GM12878 (cell line): ENCODE results near the gene CHRNE. TPM values are rescaled to one million over a fixed set of nuclear protein-coding genes. Genes with fewer than 3 reads are reported as not detected.

Experiments
- ATF7 ChIP-seq: fragments of 450-650 bp; IDR thresholded peaks from 2 replicates; pipeline ENCODE4 v1.6.1; 2016; ENCODE audit warnings: low read depth, mild to moderate bottlenecking
- CHD4 ChIP-seq: fragments of 200-600 bp; sonication (generic); IDR thresholded peaks from 2 replicates; pipeline ENCODE4 v1.6.1; 2016; ENCODE audit warnings: mild to moderate bottlenecking
- EGR1 ChIP-seq, 2 experiments: IDR thresholded peaks; 1 replicate in 1 of 2; 2 replicates in 1 of 2; pipeline ENCODE4 v1.6.1; 2011 to 2012; ENCODE audit warnings: low read depth in 2 of 2, low read length in 2 of 2, borderline replicate concordance in 1 of 2, mild to moderate bottlenecking in 1 of 2, moderate library complexity in 1 of 2
- FOXM1 ChIP-seq: IDR thresholded peaks from 2 replicates; pipeline ENCODE4 v1.6.1; 2012; ENCODE audit warnings: low read depth, mild to moderate bottlenecking, inconsistent platforms, low read length, moderate library complexity
- JUND ChIP-seq: IDR thresholded peaks from 2 replicates; pipeline ENCODE4 v1.6.1; 2012; ENCODE audit warnings: low read depth, mild to moderate bottlenecking, low read length, improper control_type of control experiment, moderate library complexity
- MEF2A ChIP-seq: IDR thresholded peaks from 2 replicates; pipeline ENCODE4 v1.6.1; 2011; ENCODE audit warnings: low read depth, mild to moderate bottlenecking, low read length, moderate library complexity; ENCODE audit not compliant: insufficient read depth
- NFIC ChIP-seq: IDR thresholded peaks from 2 replicates; pipeline ENCODE4 v1.6.1; 2012; ENCODE audit warnings: low read depth, mild to moderate bottlenecking, inconsistent platforms, low read length, moderate library complexity
- NR2C2 ChIP-seq: IDR thresholded peaks from 2 replicates; pipeline ENCODE4 v1.6.1; 2011; ENCODE audit warnings: borderline replicate concordance, low read depth; ENCODE audit not compliant: control insufficient read depth, insufficient read length
- RAD21 ChIP-seq: IDR thresholded peaks from 2 replicates; pipeline ENCODE4 v1.6.1; 2011; ENCODE audit warnings: mild to moderate bottlenecking, low read depth, low read length, moderate library complexity; ENCODE audit not compliant: insufficient read depth
- RFX5 ChIP-seq: IDR thresholded peaks from 2 replicates; pipeline ENCODE4 v1.6.1; 2011; ENCODE audit warnings: low read depth, low read length, improper control_type of control experiment
- SIN3A ChIP-seq: IDR thresholded peaks from 2 replicates; pipeline ENCODE4 v1.6.1; 2012; ENCODE audit warnings: low read depth, low read length, improper control_type of control experiment
- STAT1 ChIP-seq: fragments of 450-650 bp; conservative IDR thresholded peaks from 2 replicates; pipeline ENCODE4 v1.6.1; 2014; ENCODE audit warnings: antibody characterized with exemption, mild to moderate bottlenecking
- YY1 ChIP-seq: IDR thresholded peaks from 2 replicates; pipeline ENCODE4 v1.6.1; 2011; ENCODE audit warnings: low read depth, mild to moderate bottlenecking, low read length
- ZBED1 ChIP-seq: IDR thresholded peaks from 2 replicates; pipeline ENCODE4 v1.6.1; 2016; ENCODE audit warnings: borderline replicate concordance
- ZNF217 ChIP-seq: fragments of 450-650 bp; IDR thresholded peaks from 2 replicates; pipeline ENCODE4 v1.6.1; 2017; ENCODE audit warnings: antibody characterized with exemption, mild to moderate bottlenecking
- ZSCAN29 ChIP-seq: fragments of 450-650 bp; IDR thresholded peaks from 2 replicates; pipeline ENCODE4 v1.6.1; 2017; ENCODE audit warnings: mild to moderate bottlenecking, moderate library complexity
- polyA plus RNA-seq, 11 experiments: library from polyadenylated mRNA; depleted of rRNA in 4 of 11; unstranded in 6 of 11; stranded (reverse) in 5 of 11; fragments of >200 nt; fragmentation: Nextera tagmentation in 4 of 11; fragmentation: Illumina TruSeq in 1 of 11; extraction: Ambion mirVana in 4 of 11; extraction: Trizol in 1 of 11; gene quantifications; 1 replicate in 1 of 11; 2 replicates in 10 of 11; pipeline versions ENCODE4 v1.2.1 to v1.2.3, GENCODE V29; 2011 to 2016; ENCODE audit warnings: inconsistent platforms in 2 of 11, missing spikeins in 2 of 11, low read depth in 1 of 11
- total RNA-seq, 4 experiments: library from RNA; depleted of rRNA in 3 of 4; stranded (reverse); fragments of >200 nt in 3 of 4; fragmentation: Illumina TruSeq in 1 of 4; extraction: Trizol in 1 of 4; gene quantifications; 2 replicates each; pipeline versions ENCODE4 v1.2.1 to v1.2.3, GENCODE V29; 2013 to 2021
- TF ChIP-seq, protein P1 (sequence below): fragments of 450-650 bp; IDR thresholded peaks from 2 replicates; pipeline ENCODE4 v1.6.1; 2016; ENCODE audit warnings: mild to moderate bottlenecking
- TF ChIP-seq, protein P2 (sequence below): IDR thresholded peaks from 2 replicates; pipeline ENCODE4 v1.6.1; 2011; ENCODE audit warnings: mild to moderate bottlenecking, low read depth, low read length, moderate library complexity; ENCODE audit not compliant: insufficient replicate concordance
- TF ChIP-seq, protein P3 (sequence below): fragments of 450-650 bp; IDR thresholded peaks from 2 replicates; pipeline ENCODE4 v1.6.1; 2014; ENCODE audit warnings: mild to moderate bottlenecking
- TF ChIP-seq, protein P4 (sequence below): fragments of 450-650 bp; IDR thresholded peaks from 2 replicates; pipeline ENCODE4 v1.6.1; 2017; ENCODE audit warnings: mild to moderate bottlenecking, low read depth, inconsistent platforms; ENCODE audit not compliant: poor library complexity, severe bottlenecking
- TF ChIP-seq, protein P5 (sequence below): fragments of 450-650 bp; conservative IDR thresholded peaks from 2 replicates; pipeline ENCODE4 v1.6.1; 2017; ENCODE audit warnings: mild to moderate bottlenecking, moderate library complexity

Gene CHRNE
- total and polyA plus RNA-seq, 10 of the 15 experiments (the other 5 are each of a cell fraction or from before 2014, with no cell fraction given): 0.05 to 0.11 (median 0.08) TPM; not detected in 6

DNA sequence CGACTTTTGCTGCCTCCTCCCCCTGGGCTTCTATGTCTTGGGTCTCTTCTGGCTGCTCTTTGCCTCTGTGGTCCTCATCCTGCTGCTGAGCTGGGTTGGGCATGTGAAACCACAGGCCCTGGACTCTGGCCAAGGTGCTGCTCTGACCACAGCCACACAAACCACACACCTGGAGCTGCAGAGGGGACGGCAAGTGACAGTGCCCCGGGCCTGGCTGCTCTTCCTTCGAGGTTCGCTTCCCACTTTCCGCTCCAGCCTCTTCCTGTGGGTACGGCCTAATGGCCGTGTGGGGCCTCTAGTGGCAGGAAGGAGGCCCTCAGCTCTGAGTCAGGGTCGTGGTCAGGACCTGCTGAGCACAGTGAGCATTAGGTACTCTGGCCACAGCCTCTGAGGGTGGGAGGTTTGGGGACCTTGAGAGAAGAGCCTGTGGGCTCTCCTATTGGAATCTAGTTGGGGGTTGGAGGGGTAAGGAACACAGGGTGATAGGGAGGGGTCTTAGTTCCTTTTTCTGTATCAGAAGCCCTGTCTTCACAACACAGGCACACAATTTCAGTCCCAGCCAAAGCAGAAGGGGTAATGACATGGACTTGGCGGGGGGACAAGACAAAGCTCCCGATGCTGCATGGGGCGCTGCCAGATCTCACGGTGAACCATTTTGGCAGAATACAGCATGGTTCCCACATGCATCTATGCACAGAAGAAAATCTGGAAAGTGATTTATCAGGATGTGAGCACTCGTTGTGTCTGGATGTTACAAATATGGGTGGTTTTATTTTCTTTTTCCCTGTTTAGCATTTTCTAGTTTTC is 31.5 kb upstream of the CHRNE start (continued):
- TF ChIP-seq EGR1 (IDR thresholded peaks at IDR 0.05; ENCODE audit: borderline replicate concordance in 1 of 2, low read depth in 2 of 2, low read length in 2 of 2) (no peak; a peak in 1 of 3 replicates), SIN3A (no peak), ZNF217 (no peak), NFIC (no peak), NR2C2 (no peak), CHD4 (no peak), STAT1 (no peak), RAD21 (peak; percentile 24; the same call in 1 of the 2 replicates), FOXM1 (no peak), YY1 (0 out of 2 replicates have a peak, but pooled peaks have one; percentile 20), RFX5 (no peak), ZSCAN29 (no peak), ZBED1 (no peak), ATF7 (no peak), JUND (no peak), MEF2A (no peak)
- TF ChIP-seq, protein P1, sequence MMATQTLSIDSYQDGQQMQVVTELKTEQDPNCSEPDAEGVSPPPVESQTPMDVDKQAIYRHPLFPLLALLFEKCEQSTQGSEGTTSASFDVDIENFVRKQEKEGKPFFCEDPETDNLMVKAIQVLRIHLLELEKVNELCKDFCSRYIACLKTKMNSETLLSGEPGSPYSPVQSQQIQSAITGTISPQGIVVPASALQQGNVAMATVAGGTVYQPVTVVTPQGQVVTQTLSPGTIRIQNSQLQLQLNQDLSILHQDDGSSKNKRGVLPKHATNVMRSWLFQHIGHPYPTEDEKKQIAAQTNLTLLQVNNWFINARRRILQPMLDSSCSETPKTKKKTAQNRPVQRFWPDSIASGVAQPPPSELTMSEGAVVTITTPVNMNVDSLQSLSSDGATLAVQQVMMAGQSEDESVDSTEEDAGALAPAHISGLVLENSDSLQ: no peak
- TF ChIP-seq, protein P2, sequence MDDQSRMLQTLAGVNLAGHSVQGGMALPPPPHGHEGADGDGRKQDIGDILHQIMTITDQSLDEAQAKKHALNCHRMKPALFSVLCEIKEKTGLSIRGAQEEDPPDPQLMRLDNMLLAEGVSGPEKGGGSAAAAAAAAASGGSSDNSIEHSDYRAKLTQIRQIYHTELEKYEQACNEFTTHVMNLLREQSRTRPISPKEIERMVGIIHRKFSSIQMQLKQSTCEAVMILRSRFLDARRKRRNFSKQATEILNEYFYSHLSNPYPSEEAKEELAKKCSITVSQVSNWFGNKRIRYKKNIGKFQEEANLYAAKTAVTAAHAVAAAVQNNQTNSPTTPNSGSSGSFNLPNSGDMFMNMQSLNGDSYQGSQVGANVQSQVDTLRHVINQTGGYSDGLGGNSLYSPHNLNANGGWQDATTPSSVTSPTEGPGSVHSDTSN: no peak
- TF ChIP-seq, protein P3, sequence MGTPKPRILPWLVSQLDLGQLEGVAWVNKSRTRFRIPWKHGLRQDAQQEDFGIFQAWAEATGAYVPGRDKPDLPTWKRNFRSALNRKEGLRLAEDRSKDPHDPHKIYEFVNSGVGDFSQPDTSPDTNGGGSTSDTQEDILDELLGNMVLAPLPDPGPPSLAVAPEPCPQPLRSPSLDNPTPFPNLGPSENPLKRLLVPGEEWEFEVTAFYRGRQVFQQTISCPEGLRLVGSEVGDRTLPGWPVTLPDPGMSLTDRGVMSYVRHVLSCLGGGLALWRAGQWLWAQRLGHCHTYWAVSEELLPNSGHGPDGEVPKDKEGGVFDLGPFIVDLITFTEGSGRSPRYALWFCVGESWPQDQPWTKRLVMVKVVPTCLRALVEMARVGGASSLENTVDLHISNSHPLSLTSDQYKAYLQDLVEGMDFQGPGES: no peak
- TF ChIP-seq, protein P4, sequence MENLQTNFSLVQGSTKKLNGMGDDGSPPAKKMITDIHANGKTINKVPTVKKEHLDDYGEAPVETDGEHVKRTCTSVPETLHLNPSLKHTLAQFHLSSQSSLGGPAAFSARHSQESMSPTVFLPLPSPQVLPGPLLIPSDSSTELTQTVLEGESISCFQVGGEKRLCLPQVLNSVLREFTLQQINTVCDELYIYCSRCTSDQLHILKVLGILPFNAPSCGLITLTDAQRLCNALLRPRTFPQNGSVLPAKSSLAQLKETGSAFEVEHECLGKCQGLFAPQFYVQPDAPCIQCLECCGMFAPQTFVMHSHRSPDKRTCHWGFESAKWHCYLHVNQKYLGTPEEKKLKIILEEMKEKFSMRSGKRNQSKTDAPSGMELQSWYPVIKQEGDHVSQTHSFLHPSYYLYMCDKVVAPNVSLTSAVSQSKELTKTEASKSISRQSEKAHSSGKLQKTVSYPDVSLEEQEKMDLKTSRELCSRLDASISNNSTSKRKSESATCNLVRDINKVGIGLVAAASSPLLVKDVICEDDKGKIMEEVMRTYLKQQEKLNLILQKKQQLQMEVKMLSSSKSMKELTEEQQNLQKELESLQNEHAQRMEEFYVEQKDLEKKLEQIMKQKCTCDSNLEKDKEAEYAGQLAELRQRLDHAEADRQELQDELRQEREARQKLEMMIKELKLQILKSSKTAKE: no peak
- TF ChIP-seq, protein P5, sequence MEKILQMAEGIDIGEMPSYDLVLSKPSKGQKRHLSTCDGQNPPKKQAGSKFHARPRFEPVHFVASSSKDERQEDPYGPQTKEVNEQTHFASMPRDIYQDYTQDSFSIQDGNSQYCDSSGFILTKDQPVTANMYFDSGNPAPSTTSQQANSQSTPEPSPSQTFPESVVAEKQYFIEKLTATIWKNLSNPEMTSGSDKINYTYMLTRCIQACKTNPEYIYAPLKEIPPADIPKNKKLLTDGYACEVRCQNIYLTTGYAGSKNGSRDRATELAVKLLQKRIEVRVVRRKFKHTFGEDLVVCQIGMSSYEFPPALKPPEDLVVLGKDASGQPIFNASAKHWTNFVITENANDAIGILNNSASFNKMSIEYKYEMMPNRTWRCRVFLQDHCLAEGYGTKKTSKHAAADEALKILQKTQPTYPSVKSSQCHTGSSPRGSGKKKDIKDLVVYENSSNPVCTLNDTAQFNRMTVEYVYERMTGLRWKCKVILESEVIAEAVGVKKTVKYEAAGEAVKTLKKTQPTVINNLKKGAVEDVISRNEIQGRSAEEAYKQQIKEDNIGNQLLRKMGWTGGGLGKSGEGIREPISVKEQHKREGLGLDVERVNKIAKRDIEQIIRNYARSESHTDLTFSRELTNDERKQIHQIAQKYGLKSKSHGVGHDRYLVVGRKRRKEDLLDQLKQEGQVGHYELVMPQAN: no peak
